ENCODE measurements around the gene ZNF484. TPM values are rescaled to one million over a fixed set of nuclear protein-coding genes. Genes with fewer than 3 reads are reported as not detected.
A peak's percentile ranks its signal among the peaks of the same experiment; 100 is the strongest.

The ZNF484 gene
- total RNA-seq, 6 experiments from 2014 or later, result 1.6 to 3.7 (median 2.8) TPM

DNA sequence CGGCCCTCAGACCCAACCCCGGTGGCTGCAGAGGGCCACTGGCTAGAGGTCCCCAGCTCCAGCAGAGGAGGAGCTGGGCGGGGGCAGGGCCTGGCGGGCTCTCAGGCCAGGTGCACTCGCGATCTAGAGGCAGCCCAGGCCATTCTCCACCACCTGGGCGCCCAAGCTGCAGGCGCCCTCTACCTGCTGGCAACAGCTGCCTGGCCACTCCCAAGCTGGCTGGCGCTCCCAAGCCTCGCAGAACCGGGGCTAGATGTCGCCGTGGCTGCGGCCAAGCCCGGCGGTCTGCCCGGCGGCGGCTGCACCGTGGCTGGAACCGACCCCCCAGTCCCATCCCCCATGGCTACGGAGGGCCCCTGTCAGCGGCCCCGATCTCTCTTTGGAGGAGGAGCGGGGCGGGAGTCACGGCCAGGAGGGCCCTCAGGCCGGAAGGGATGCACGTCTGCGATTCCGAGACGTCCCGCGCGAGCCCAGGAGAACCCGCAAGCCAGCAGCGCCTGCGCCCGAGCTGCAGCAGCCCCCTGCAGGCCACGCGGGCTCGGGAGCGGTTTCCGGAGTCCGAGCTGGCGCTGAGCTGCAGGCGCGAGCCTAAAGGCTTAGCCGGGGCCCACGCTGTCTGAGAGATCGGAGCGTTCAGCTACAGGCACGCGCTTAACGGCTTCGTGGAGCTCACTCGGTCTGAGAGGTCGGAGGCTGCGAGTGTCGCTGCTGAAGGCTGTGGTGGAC, 68.9 kb downstream of the ZNF484 start:
- peak overlapping the region in 1 of 3 donors; percentile 17 for H3K4me3 ChIP-seq
- TF ChIP-seq POLR2A (IDR thresholded peaks at IDR 0.05), result no peak
- TF ChIP-seq, protein P1, sequence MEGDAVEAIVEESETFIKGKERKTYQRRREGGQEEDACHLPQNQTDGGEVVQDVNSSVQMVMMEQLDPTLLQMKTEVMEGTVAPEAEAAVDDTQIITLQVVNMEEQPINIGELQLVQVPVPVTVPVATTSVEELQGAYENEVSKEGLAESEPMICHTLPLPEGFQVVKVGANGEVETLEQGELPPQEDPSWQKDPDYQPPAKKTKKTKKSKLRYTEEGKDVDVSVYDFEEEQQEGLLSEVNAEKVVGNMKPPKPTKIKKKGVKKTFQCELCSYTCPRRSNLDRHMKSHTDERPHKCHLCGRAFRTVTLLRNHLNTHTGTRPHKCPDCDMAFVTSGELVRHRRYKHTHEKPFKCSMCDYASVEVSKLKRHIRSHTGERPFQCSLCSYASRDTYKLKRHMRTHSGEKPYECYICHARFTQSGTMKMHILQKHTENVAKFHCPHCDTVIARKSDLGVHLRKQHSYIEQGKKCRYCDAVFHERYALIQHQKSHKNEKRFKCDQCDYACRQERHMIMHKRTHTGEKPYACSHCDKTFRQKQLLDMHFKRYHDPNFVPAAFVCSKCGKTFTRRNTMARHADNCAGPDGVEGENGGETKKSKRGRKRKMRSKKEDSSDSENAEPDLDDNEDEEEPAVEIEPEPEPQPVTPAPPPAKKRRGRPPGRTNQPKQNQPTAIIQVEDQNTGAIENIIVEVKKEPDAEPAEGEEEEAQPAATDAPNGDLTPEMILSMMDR (IDR thresholded peaks at IDR 0.05), result peak in 3 of 4 donors; percentile 23 to 38 (median 27)
- peaks cover 0 to 17% (median 0%) of the 10 kb centered on the region in 4 donors for H3K4me1 ChIP-seq
- intact Hi-C loops (cut with DNase I), result no loop called here
- no peak overlapping the region for H3K27ac ChIP-seq
- DNase-seq (peak; percentile 61 to 70 (median 67)), ATAC-seq (peak; percentile 79 to 86 (median 84))
- peaks cover 26 to 59% of the 10 kb centered on the region in 2 donors for H3K27me3 ChIP-seq
- no peaks in the 10 kb centered on the region for H3K9me3 ChIP-seq
- H3K36me3 ChIP-seq, result no peaks in the 10 kb centered on the region
- WGBS (ENCODE audit: insufficient coverage, low coverage, low lambda C conversion rate, missing lambda C conversion rate), result 7% methylated on average over 3 of the region's 60 CpGs

DNA sequence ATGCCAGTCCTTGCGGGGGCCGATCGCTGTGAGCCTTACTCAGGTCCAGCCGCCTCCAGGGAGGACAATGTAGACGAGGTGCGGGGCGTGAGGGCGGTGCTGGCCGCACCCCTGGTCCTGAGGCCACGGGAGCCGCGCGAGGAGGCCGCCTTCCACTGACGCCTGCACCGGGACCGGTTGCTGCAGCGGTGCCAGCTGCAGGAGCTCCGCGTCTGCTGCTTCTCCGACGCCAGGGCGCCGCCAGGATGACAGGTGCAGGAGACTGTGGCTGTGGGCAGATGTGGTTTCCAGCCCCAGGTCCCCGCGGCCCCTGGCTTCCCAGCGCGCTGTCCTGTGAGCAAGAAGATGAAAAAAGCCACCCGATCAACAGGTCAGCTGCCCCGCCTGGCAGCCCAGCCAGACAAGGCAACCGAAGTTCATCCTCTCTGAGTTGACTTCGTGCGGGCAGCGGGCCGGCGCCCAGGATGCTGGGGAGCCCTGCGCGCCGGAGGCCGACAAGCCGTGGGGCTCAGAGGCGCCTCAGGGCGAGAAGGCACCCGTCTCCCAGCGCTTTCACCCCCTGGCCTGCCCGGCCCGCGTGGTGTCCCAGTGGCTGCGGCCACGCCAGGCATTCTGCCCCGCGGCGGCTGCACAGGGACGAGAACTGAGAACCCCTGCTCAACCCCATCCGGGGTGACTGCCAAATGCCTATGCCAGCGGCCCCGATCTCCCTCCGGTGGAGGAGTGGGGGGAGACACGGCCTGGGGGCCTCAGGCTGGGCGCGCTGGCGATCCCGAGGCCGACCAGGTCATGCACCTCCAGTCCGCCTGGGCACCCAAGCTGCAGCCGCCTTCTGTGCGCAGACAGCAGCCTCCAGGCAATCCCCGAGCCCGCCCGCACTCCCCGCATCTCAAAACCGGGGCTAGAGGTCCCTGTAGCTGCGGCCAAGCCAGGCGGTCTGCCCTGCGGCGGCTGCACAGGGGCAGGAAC, 69.8 kb downstream of the ZNF484 start:
- TF ChIP-seq, protein P1 (IDR thresholded peaks at IDR 0.05), result no peak
- no peak for TF ChIP-seq POLR2A (IDR thresholded peaks at IDR 0.05)
- peak; percentile 11 to 58 (median 32) for ATAC-seq
- Histone ChIP-seq H3K9me3 (no peaks in the 10 kb centered on the region), H3K4me1 (peaks cover 0 to 17% (median 0%) of the 10 kb centered on the region in 4 donors), H3K27me3 (peaks cover 26 to 54% of the 10 kb centered on the region in 2 donors), H3K4me3 (no peak overlapping the region), H3K27ac (no peak overlapping the region), H3K36me3 (no peaks in the 10 kb centered on the region)
- intact Hi-C loops (cut with DNase I), result no loop called here
- WGBS (ENCODE audit: insufficient coverage, low coverage, low lambda C conversion rate, missing lambda C conversion rate), result 2% methylated on average over 9 of the region's 76 CpGs
- DNase-seq, result peak in 1 of 3 donors; percentile 36

DNA sequence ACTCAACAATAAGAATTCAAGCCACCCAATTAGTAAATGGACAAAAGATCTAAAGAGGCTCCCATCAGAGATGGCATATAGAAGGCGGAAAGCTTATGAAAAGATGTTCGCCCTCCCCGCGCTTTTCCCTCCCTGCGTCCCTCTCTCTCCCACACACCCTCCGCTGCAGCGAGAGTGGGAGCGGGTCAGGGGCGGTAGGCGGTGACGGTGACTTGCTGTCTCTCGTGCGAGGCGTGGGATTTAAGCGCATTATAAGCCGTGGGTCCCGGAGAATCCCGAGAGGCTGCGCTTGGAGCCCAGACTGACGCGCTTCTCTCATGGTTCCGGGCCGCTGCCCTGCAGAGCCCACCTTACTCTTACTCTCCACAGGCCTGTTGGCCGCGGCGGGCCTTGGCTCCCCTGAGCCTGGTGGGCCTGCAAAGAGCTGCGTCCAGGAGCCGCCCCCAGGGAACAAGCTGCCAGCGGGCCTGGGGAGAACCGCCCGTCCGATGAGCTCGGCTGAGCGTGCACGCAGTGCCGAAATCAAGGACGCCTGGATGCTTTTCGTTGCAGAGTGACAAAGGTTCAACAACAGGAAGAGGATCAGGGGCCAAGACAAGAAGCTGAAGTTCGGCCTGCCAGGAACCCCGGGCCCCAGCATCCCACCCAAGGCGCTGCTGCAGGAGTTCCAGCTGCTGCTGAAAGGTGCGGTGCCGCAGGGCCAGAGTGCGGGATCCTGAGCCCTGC, 70.6 kb downstream of the ZNF484 start:
- peaks cover 0 to 17% (median 0%) of the 10 kb centered on the region in 4 donors for H3K4me1 ChIP-seq
- intact Hi-C loops (cut with DNase I), result no loop called here
- WGBS (ENCODE audit: insufficient coverage, low coverage, low lambda C conversion rate, missing lambda C conversion rate), result 11% methylated on average over 21 of the region's 44 CpGs
- TF ChIP-seq POLR2A (IDR thresholded peaks at IDR 0.05), result no peak
- TF ChIP-seq, protein P1 (IDR thresholded peaks at IDR 0.05), result no peak
- no peak for ATAC-seq
- H3K27ac ChIP-seq, result no peak overlapping the region
- no peaks in the 10 kb centered on the region for H3K36me3 ChIP-seq
- DNase-seq, result no peak
- H3K27me3 ChIP-seq, result peaks cover 25 to 49% of the 10 kb centered on the region in 2 donors
- no peaks in the 10 kb centered on the region for H3K9me3 ChIP-seq
- H3K4me3 ChIP-seq, result no peak overlapping the region

DNA sequence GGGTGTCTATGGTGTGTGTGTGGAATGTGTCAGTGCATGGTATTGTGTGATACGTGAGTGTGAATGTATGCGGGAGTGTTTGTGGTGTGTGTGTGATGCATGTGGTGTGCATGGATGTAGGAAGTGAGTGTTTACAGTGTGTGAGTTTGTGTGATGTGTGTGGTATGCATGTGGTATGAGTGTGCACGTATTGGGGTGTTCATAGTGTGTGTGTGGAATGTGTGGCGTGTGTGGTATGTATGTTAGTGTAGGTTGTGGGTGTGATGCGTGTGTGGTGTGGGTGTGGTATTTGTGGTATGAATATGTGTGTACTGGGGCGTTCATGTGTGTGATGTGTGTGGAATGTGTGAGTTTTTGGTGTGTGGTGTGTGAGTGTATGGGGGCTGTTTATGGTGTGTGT, 73.1 kb downstream of the ZNF484 start:
- Histone ChIP-seq H3K36me3 (no peaks in the 10 kb centered on the region), H3K4me1 (peaks cover 0 to 17% (median 0%) of the 10 kb centered on the region in 4 donors), H3K27me3 (peaks cover 12 to 26% of the 10 kb centered on the region in 2 donors), H3K4me3 (no peak overlapping the region), H3K27ac (no peak overlapping the region), H3K9me3 (no peaks in the 10 kb centered on the region)
- WGBS (ENCODE audit: insufficient coverage, low coverage, low lambda C conversion rate, missing lambda C conversion rate), result 76% methylated on average over 6 of the region's 6 CpGs
- DNase-seq (no peak), ATAC-seq (no peak)
- intact Hi-C loops (cut with DNase I), result no loop called here
- TF ChIP-seq POLR2A (IDR thresholded peaks at IDR 0.05), result no peak
- TF ChIP-seq, protein P1 (IDR thresholded peaks at IDR 0.05), result no peak

Measured in right lobe of liver (tissue), 6 donors.